Ishikawa (cell line): Measurements from ENCODE around the gene RASL12.

Experiments
- CEBPB ChIP-seq: IDR thresholded peaks from 2 replicates; pipeline ENCODE4 v1.6.1; 2012
- CREB1 ChIP-seq: IDR thresholded peaks from 2 replicates; pipeline ENCODE4 v1.6.1; 2012; ENCODE audit warnings: low read depth
- EGR1 ChIP-seq: IDR thresholded peaks from 2 replicates; pipeline ENCODE4 v1.6.1; 2012
- EP300 ChIP-seq: IDR thresholded peaks from 2 replicates; pipeline ENCODE4 v1.6.1; 2012; ENCODE audit warnings: borderline replicate concordance
- FOXM1 ChIP-seq: IDR thresholded peaks from 2 replicates; pipeline ENCODE4 v1.6.1; 2012; ENCODE audit warnings: low read depth, borderline replicate concordance
- NFIC ChIP-seq: IDR thresholded peaks from 2 replicates; pipeline ENCODE4 v1.6.1; 2012
- RAD21 ChIP-seq: IDR thresholded peaks from 2 replicates; pipeline ENCODE4 v1.6.1; 2012; ENCODE audit warnings: low read depth
- REST ChIP-seq: IDR thresholded peaks from 2 replicates; pipeline ENCODE4 v1.6.1; 2012; ENCODE audit warnings: low read depth, mild to moderate bottlenecking
- TAF1 ChIP-seq: IDR thresholded peaks from 2 replicates; pipeline ENCODE4 v1.6.1; 2012; ENCODE audit warnings: low read depth, mild to moderate bottlenecking
- TCF12 ChIP-seq: IDR thresholded peaks from 2 replicates; pipeline ENCODE4 v1.6.1; 2012; ENCODE audit warnings: low read depth
- TEAD4 ChIP-seq: IDR thresholded peaks from 2 replicates; pipeline ENCODE4 v1.6.1; 2012
- YY1 ChIP-seq: IDR thresholded peaks from 2 replicates; pipeline ENCODE4 v1.6.1; 2012; ENCODE audit warnings: low read depth
- ZBTB7A ChIP-seq: IDR thresholded peaks from 2 replicates; pipeline ENCODE4 v1.6.1; 2012; ENCODE audit warnings: low read depth
- TF ChIP-seq, protein P1 (sequence below): IDR thresholded peaks from 2 replicates; pipeline ENCODE4 v1.6.1; 2012
- TF ChIP-seq, protein P2 (sequence below): IDR thresholded peaks from 2 replicates; pipeline ENCODE4 v1.6.1; 2012

Gene RASL12

DNA sequence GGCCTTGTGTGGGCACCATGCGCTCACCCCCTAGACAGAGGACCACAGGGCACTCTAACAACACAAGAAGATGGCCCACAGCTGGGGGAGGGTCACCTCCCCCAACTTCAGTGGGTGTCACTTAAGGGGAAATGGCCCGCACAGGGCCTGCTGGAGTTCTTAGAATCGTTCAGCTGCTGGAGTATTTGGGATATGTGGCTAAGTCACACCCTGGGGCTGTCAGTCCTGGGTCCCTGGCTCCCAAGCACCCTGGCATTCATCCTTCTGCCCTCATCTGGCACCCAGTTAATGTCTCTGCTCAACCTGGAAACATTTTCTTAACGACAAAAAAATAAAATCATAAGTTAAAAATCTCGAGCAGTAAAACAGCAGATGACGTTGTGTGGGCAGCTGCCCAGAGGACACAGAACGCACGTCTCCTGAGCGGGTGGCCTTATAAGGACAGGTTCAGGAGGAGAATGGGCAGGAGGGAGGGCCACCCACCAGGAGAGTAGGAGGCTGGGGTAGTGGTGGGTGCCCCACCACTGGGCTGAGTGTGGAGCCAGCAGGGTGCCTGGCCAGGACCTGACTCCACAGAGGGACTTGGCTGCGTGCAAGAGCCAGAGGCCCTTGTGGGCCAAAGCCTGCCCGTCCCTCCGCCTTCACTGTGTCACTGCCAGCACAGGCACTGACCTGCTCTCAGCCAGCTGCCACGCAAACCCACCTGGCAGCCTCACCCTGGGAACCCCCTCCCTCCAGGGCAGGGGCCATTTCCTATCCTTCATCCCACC is 20.3 kb upstream of the RASL12 start:
- no peak; the same call in 1 of the 2 replicates for TF ChIP-seq EP300
- no peak for TF ChIP-seq ZBTB7A
- TF ChIP-seq, protein P1, sequence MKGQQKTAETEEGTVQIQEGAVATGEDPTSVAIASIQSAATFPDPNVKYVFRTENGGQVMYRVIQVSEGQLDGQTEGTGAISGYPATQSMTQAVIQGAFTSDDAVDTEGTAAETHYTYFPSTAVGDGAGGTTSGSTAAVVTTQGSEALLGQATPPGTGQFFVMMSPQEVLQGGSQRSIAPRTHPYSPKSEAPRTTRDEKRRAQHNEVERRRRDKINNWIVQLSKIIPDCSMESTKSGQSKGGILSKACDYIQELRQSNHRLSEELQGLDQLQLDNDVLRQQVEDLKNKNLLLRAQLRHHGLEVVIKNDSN = no peak
- no peak for TF ChIP-seq TAF1
- TF ChIP-seq FOXM1 = no peak
- no peak for TF ChIP-seq RAD21
- TF ChIP-seq EGR1 = no peak
- no peak for TF ChIP-seq CREB1
- TF ChIP-seq TCF12 = no peak
- TF ChIP-seq, protein P2, sequence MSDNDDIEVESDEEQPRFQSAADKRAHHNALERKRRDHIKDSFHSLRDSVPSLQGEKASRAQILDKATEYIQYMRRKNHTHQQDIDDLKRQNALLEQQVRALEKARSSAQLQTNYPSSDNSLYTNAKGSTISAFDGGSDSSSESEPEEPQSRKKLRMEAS = no peak
- TF ChIP-seq TEAD4 = no peak
- no peak for TF ChIP-seq REST

DNA sequence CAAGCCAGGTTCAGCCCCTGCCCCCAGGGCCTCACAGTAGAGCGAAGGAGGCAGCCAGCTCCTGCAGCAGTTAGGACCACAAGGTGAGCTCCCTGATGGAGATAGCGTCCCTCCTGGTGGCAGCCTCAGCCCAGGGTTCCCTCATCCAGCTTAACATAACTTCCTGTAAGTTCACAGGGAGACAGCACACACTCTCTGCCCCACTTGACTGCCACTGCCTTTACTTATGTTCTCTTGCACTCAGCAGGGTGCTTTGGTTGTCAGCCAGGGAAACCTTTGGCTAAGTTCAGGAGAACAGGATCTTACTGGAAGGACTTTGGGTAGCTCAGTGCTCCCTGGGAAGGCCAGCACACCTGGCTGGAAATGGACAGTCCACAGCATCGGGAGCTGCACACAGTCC is 19.6 kb upstream of the RASL12 start:
- TF ChIP-seq RAD21 (no peak), CREB1 (no peak), CEBPB (no peak), YY1 (no peak), TEAD4 (no peak), FOXM1 (no peak), TAF1 (no peak), EGR1 (no peak), EP300 (no peak), NFIC (peak; percentile 38; the same call in 1 of the 2 replicates), REST (no peak), TCF12 (0 out of 2 replicates have a peak, but pooled peaks have one; percentile 14)
- TF ChIP-seq, protein P2 = no peak

GRCh38 chr15:65086680-65087111 is 18.9 kb upstream of the RASL12 start:
- TF ChIP-seq RAD21 = no peak
- no peak for TF ChIP-seq REST
- no peak for TF ChIP-seq FOXM1
- no peak for TF ChIP-seq TCF12
- TF ChIP-seq TAF1 = no peak
- no peak for TF ChIP-seq NFIC
- TF ChIP-seq EGR1 = no peak
- TF ChIP-seq CREB1 = no peak
- TF ChIP-seq TEAD4 = no peak
- TF ChIP-seq, protein P1 = no peak
- TF ChIP-seq CEBPB = no peak
- no peak for TF ChIP-seq ZBTB7A
- no peak for TF ChIP-seq EP300
- TF ChIP-seq, protein P2 = no peak
- no peak for TF ChIP-seq YY1
